ENCODE measurements around the gene ARHGEF26.

Gene ARHGEF26

DNA sequence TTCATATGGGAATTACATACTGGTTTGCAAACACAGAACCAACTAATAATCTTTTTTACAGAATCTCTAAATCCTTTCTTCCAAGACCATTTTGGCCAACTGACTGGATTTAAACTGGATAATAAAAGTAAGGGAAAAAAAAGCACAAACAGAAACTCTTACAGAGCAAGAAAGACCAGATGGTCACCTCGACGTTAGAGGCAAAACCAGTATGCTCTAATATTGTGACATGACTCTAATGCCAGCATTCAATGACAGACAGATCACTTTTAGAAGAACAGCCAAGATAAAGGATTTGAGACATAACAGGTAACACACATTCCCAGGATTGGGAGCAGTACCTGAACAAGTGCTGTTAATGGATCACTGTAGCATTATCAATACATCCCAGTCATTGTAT is 152.2 kb downstream of the ARHGEF26 start:
- no peak for DNase-seq

DNA sequence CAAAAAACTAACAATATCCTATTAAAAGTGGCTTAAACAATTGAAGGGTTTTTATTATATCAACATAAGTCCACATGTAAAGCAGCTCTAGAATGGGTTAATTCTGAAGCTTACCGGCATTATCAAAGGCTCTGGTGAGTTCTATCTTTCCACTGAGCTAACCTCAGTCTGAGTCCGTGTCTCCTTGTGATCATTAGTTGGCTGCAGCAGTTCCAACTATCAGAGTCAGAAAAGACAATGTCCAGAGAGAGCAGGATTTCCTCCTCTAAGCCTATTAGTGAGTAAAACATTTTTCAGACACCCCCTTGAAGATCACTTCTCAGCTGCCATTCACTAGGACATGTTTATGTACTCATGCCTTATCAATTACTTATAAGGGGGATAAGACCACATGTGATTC is 153.2 kb downstream of the ARHGEF26 start:
- no peak for DNase-seq

DNA sequence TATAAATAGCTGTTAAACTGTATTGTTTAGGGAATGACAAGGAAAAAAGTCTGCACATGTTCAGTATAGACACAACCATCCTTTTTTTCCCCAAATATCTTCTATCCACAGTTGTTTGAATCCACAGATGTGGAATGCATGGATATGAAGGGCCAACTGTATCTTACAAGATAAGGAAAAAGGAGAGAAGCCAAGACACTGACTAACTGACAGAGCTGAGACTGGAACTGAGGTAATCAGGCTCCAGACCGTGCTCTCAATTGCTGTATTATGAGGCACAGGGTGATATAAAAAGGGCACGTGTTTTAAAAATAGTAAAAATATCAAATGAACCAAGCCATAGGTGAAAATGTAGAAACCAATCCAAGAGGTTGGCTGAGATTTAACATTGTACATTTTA is 154.1 kb downstream of the ARHGEF26 start:
- no peak for DNase-seq

DNA sequence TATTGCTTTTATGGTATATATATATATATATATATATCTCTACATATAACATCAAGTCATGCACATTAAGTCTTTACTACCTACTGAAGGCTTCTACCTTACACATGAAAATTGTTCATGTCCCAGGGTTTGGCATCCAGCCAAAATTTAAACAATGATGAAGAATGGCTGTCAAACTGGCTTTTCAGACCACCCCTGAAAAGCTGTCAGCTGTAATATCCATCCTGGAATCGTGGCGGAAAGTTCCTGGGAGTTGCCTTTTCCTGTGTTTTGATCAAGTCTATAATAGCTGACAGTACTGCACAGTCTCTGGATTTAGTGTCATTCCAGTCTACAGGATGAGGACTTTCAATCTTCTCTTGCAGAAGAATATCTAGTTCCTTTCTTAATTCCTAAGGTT is 154.8 kb downstream of the ARHGEF26 start:
- DNase-seq = no peak

DNA sequence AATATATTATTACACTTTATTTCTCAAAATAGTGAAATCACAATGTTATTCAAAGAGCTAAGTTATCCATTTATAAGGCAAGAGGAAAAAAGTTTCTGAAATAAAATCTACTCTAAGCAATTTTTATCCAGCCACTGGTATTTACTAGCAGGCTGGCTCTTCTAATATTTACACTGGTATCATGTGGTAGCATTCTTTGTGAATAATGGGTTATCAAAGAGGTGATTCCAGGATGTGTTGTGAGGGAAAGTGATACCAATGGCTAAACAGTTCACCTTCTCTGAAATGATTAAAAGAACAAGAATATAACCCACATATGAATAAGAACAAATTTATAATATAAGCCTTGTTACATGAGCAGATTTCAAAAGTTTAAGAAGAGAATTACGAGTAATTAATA is 159.0 kb downstream of the ARHGEF26 start:
- no peak for DNase-seq

DNA sequence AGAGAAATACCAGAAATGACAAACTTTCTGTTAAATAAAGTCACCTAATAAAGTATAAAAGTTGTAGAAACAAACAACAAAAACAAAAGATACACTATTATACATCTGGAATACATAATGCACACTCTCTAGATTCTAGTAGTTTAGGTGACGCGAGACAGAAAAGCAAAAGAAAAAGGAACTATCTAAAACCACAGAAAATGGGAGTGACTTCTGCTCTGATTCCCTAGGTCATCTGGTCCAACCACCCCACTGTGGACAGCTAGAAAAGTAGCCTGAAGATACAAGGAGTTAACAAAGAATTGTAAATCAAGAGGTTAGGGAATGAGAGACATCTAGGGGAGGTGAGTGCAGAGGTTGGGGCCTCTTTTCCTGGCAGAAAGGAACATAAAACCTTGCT is 164.0 kb downstream of the ARHGEF26 start:
- no peak for DNase-seq

DNA sequence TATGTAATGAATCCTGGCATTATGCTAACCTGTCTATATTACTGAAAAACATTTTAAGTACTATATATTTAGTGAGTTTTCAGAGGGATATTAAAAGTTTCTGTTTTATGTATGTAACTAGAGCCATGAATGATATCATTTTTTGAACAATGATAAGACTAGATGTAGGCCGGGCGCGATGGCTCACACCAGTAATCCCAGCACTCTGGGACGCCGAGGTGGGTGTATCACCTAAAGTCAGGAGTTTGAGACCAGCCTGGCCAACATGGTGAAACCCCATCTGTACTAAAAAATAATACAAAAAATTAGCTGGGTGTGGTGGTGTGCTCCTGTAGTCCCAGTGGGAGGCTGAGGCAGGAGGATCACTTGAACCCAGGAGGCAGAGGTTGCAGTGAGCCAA is 169.0 kb downstream of the ARHGEF26 start:
- no peak for DNase-seq

DNA sequence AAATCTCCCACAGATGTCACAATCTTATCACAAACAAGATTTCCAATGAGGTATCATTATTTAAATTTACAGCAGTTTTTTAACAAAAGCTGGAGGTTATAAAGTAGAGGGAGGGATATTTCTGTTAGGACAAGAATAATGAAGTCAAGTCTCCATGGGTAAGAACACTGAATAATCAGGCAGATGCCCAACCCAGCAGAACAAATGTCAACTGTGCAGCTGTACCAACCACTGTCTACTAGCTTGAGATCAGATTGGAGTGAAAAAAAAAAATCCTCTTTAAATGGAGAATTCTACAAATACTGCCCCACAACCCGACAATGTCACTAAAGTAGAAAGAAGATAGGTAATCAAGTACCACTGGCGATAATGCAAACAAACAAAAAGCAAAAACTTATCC is 172.8 kb downstream of the ARHGEF26 start:
- DNase-seq = no peak

DNA sequence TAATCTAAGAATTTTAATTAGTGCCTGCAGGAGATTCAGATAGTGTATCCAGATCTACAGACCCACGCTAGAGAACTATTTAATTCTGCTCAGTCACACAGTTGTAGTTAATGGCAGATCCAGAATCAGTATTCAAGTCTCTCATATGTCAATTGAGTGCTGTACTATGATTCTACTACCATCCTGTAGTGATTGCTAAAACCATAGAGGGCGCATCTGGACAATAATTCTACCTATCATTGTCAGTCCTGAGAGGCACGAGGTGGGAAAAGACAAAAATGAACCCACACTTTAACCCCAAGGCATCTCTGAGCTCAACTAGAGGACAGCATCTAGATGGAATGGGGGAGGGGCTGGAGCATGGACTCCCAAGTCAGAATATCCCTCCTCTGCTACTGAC is 180.4 kb downstream of the ARHGEF26 start:
- no peak for DNase-seq

DNA sequence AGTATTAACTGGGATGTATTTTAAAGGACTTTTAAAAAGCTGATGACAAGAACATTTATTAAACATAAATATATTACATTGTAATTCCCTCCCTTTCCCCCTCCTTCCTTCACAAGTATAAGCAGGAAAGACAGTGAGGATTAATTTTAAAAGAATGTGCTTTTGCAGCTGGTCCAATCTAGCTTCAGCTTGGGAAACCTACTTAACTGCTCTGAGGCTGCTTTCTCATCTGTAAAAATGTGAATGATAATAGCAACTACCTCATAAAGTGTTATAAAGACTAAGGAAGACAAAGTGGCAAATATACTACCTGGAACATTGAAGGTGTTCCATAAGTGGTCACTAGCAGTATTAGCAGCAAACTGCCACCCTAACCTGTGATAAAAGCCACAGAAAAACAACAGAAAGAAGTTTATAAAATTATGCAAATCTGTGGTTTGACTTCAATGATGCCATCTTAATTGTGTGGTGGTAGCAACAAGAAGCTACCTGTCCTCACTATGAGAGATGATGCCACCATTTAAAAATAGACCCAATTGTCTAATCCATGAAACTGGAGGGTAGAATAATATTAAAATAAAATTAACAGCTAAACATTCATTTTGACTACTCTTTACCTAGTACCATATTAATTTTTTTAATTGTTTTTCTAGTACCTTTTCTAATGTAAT is 183.1 kb downstream of the ARHGEF26 start:
- no peak for DNase-seq

DNA sequence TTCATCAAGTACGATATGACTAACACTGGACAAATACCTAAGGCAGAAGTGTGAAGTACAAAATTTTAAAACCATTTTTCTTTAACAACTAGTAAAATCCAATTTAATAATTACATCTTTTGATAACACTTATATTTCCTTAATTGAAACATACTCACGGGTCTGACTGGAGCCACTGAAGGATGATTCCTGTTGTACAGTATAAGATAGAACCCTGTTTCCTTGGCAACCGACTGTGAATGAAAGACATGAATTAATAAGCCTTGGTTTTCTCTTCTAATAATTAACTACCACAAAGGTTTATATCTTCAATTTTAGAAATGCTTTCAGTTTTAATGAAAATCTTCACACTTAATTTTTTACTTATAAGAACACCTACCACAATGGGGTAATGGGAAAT is 183.7 kb downstream of the ARHGEF26 start:
- DNase-seq = no peak

DNA sequence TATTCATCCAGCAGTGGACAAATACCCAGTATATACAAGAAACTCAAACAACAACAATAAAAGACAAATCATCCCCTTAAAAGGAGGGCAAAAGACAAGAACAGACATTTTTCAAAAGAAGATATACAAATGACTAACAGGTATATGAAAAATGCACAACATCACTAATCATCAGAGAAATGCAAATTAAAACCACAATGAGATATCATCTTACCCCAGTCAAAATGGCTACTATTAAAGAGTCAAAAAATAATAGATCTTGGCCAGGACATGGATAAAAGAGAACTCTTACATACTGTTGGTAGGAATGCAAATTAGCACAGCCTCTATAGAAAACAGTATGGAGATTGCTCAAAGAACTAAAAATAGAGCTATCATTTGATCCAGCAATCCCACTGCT is 186.2 kb downstream of the ARHGEF26 start:
- no peak for DNase-seq

All from cerebellar nuclear complex (tissue), 1 donor.